ENCODE measurements around the gene AFMID. TPM values are rescaled to one million over a fixed set of nuclear protein-coding genes. Genes with fewer than 3 reads are reported as not detected.

AFMID gene
- total RNA-seq, 1 experiment from 2014 or later = 65.8 TPM

DNA sequence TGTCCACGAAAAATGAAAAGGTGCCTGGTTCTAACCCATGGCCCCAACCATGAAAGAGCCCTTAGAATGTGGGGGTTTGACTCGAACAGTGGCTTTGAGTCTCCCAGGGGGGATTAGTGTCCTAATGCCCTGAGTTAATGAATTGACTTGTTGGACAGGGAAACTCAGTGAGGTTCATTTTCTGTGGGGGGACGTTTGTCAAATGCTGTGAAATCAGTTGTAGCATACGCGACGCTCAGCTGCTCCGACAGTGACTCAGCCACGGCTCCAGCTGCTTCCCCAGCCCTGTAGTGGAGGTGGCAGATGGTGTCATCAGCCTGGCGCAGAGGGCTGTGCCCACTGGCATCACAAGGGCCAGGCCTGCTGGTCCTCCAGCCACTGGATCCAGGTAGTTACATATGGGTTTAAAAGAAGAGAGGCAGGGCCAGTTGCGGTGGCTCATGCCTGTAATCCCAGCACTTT, 40.3 kb downstream of the AFMID start (continued):
- TF ChIP-seq, protein P1, sequence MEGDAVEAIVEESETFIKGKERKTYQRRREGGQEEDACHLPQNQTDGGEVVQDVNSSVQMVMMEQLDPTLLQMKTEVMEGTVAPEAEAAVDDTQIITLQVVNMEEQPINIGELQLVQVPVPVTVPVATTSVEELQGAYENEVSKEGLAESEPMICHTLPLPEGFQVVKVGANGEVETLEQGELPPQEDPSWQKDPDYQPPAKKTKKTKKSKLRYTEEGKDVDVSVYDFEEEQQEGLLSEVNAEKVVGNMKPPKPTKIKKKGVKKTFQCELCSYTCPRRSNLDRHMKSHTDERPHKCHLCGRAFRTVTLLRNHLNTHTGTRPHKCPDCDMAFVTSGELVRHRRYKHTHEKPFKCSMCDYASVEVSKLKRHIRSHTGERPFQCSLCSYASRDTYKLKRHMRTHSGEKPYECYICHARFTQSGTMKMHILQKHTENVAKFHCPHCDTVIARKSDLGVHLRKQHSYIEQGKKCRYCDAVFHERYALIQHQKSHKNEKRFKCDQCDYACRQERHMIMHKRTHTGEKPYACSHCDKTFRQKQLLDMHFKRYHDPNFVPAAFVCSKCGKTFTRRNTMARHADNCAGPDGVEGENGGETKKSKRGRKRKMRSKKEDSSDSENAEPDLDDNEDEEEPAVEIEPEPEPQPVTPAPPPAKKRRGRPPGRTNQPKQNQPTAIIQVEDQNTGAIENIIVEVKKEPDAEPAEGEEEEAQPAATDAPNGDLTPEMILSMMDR (IDR thresholded peaks at IDR 0.05 in 2 of 3, conservative IDR thresholded peaks at IDR 0.05 in 1 of 3; ENCODE audit: borderline replicate concordance in 1 of 3, insufficient read depth in 1 of 3, low read depth in 2 of 3, low read length in 2 of 3) = no peak
- TF ChIP-seq, protein P2, sequence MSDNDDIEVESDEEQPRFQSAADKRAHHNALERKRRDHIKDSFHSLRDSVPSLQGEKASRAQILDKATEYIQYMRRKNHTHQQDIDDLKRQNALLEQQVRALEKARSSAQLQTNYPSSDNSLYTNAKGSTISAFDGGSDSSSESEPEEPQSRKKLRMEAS (IDR thresholded peaks at IDR 0.05) = no peak
- no peak for TF ChIP-seq SP1 (IDR thresholded peaks at IDR 0.05; ENCODE audit: low read depth)
- TF ChIP-seq EZH2 (IDR thresholded peaks at IDR 0.05) = no peak
- no peak for TF ChIP-seq ZNF274 (IDR thresholded peaks at IDR 0.05; ENCODE audit: low read depth, low read length)
- TF ChIP-seq CEBPB (IDR thresholded peaks at IDR 0.05; ENCODE audit: low read depth) = no peak
- TF ChIP-seq, protein P3, sequence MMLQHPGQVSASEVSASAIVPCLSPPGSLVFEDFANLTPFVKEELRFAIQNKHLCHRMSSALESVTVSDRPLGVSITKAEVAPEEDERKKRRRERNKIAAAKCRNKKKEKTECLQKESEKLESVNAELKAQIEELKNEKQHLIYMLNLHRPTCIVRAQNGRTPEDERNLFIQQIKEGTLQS (IDR thresholded peaks at IDR 0.05) = no peak

DNA sequence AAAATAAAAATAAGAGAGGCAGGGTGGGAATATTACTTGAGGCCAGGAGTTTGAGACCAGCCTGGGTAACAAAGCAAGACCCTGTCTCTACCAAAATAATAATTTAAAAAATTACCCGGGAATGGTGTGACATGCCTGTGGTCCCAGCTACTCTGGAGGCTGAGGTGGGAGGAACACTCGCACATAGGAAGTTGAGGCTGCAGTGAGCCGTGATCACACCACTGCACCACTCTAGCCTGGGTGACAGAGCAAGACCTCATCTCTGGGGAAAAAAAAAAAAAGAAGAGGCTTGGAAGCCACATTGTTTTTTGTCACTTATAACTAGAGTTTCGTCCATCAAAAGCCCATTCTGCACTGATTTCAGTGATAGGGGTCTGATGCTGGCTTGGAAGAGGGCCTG, 41.0 kb downstream of the AFMID start:
- intact Hi-C loops (cut with micrococcal nuclease) = no loop called here
- H3K27me3 ChIP-seq (ENCODE audit: insufficient read depth, low read length) = no peaks in the 10 kb centered on the region
- no peaks in the 10 kb centered on the region for H3K9me2 ChIP-seq (ENCODE audit: insufficient read depth)
- H3K36me3 ChIP-seq (ENCODE audit: control insufficient read depth in 1 of 2, insufficient read depth in 2 of 2, low read length in 2 of 2) = peaks cover 17 to 18% of the 10 kb centered on the region in 2 experiments
- H3K4me1 ChIP-seq (ENCODE audit: control insufficient read depth in 1 of 2, insufficient read depth in 2 of 2, low read length in 2 of 2) = no peaks in the 10 kb centered on the region
- CTCF ChIA-PET = no interaction called here
- H3K9me3 ChIP-seq (ENCODE audit: control insufficient read depth in 1 of 2, insufficient read depth in 1 of 2, low read depth in 1 of 2, low read length in 2 of 2) = no peaks in the 10 kb centered on the region
- RAD21 ChIA-PET (ENCODE audit: low non-redundant PET in 1 of 2, low total read pairs in 2 of 2, uncharacterized antibody in 2 of 2, unreplicated experiment in 2 of 2) = no interaction called here
- no peak overlapping the region for H3K4me3 ChIP-seq (replicated peaks in 1 of 2; ENCODE audit: low read depth in 1 of 2, low read length in 2 of 2)
- H3K4me2 ChIP-seq (ENCODE audit: low read length) = no peak overlapping the region
- no peak for TF ChIP-seq ZFX (IDR thresholded peaks at IDR 0.05)
- no peak for TF ChIP-seq CBX3 (IDR thresholded peaks at IDR 0.05; ENCODE audit: low read depth)
- TF ChIP-seq JUND (IDR thresholded peaks at IDR 0.05) = no peak
- TF ChIP-seq, protein P3 (IDR thresholded peaks at IDR 0.05) = no peak
- TF ChIP-seq SP1 (IDR thresholded peaks at IDR 0.05; ENCODE audit: low read depth) = no peak
- no peak for TF ChIP-seq EZH2phosphoT487 (IDR thresholded peaks at IDR 0.05; ENCODE audit: borderline replicate concordance)
- TF ChIP-seq, protein P4, sequence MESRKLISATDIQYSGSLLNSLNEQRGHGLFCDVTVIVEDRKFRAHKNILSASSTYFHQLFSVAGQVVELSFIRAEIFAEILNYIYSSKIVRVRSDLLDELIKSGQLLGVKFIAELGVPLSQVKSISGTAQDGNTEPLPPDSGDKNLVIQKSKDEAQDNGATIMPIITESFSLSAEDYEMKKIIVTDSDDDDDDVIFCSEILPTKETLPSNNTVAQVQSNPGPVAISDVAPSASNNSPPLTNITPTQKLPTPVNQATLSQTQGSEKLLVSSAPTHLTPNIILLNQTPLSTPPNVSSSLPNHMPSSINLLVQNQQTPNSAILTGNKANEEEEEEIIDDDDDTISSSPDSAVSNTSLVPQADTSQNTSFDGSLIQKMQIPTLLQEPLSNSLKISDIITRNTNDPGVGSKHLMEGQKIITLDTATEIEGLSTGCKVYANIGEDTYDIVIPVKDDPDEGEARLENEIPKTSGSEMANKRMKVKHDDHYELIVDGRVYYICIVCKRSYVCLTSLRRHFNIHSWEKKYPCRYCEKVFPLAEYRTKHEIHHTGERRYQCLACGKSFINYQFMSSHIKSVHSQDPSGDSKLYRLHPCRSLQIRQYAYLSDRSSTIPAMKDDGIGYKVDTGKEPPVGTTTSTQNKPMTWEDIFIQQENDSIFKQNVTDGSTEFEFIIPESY (IDR thresholded peaks at IDR 0.05; ENCODE audit: extremely low read depth, insufficient replicate concordance, low read length) = no peak
- no peak for TF ChIP-seq ZNF274 (IDR thresholded peaks at IDR 0.05; ENCODE audit: low read depth, low read length)
- TF ChIP-seq FOSL1 (IDR thresholded peaks at IDR 0.05; ENCODE audit: low read depth) = no peak
- no peak for TF ChIP-seq POLR2A (IDR thresholded peaks at IDR 0.05; ENCODE audit: borderline replicate concordance, extremely low read depth, insufficient read depth, insufficient read length)
- TF ChIP-seq TCF7L2 (IDR thresholded peaks at IDR 0.05; ENCODE audit: borderline replicate concordance, extremely low read depth, insufficient read depth, insufficient read length) = no peak
- TF ChIP-seq, protein P5, sequence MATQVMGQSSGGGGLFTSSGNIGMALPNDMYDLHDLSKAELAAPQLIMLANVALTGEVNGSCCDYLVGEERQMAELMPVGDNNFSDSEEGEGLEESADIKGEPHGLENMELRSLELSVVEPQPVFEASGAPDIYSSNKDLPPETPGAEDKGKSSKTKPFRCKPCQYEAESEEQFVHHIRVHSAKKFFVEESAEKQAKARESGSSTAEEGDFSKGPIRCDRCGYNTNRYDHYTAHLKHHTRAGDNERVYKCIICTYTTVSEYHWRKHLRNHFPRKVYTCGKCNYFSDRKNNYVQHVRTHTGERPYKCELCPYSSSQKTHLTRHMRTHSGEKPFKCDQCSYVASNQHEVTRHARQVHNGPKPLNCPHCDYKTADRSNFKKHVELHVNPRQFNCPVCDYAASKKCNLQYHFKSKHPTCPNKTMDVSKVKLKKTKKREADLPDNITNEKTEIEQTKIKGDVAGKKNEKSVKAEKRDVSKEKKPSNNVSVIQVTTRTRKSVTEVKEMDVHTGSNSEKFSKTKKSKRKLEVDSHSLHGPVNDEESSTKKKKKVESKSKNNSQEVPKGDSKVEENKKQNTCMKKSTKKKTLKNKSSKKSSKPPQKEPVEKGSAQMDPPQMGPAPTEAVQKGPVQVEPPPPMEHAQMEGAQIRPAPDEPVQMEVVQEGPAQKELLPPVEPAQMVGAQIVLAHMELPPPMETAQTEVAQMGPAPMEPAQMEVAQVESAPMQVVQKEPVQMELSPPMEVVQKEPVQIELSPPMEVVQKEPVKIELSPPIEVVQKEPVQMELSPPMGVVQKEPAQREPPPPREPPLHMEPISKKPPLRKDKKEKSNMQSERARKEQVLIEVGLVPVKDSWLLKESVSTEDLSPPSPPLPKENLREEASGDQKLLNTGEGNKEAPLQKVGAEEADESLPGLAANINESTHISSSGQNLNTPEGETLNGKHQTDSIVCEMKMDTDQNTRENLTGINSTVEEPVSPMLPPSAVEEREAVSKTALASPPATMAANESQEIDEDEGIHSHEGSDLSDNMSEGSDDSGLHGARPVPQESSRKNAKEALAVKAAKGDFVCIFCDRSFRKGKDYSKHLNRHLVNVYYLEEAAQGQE (IDR thresholded peaks at IDR 0.05; ENCODE audit: low read depth) = no peak
- no peak for TF ChIP-seq EZH2 (IDR thresholded peaks at IDR 0.05)
- no peak for TF ChIP-seq ELF1 (IDR thresholded peaks at IDR 0.05; ENCODE audit: borderline replicate concordance, low read depth)
- H3K9ac ChIP-seq (ENCODE audit: low read length) = no peak overlapping the region
- POLR2A ChIA-PET = no interaction called here
- no peaks in the 10 kb centered on the region for H3K79me2 ChIP-seq (ENCODE audit: insufficient read depth, low read length)
- no peaks in the 10 kb centered on the region for H4K20me1 ChIP-seq (ENCODE audit: insufficient read depth)
- DNase-seq (ENCODE audit: low read depth, low spot score) = no peak
- H2AFZ ChIP-seq (ENCODE audit: low read depth, low read length, poor library complexity, severe bottlenecking) = no peak overlapping the region
- H3K27ac ChIP-seq (ENCODE audit: low read depth, low read length) = no peak overlapping the region
- BruUV-seq (replicated peaks) = no TSS peak
- ATAC-seq = no peak
